NCI-H446 treated with DMSO at 0.1 percent for 48 hours (cell line): Measurements from ENCODE around the gene KLC1.

ENCODE experiments used
- DNase-seq: peaks from one replicate; lab custom pipeline; 2025; lab: John Stamatoyannopoulos, UW

Gene KLC1

GRCh38 chr14:103721334-103722120, 92.5 kb downstream of the KLC1 start:
- no peak for DNase-seq

- no peak for DNase-seq
Observed at GRCh38 chr14:103723748-103724081, 94.7 kb downstream of the KLC1 start.

GRCh38 chr14:103724116-103724515, 95.1 kb downstream of the KLC1 start:
- no peak for DNase-seq

DNA sequence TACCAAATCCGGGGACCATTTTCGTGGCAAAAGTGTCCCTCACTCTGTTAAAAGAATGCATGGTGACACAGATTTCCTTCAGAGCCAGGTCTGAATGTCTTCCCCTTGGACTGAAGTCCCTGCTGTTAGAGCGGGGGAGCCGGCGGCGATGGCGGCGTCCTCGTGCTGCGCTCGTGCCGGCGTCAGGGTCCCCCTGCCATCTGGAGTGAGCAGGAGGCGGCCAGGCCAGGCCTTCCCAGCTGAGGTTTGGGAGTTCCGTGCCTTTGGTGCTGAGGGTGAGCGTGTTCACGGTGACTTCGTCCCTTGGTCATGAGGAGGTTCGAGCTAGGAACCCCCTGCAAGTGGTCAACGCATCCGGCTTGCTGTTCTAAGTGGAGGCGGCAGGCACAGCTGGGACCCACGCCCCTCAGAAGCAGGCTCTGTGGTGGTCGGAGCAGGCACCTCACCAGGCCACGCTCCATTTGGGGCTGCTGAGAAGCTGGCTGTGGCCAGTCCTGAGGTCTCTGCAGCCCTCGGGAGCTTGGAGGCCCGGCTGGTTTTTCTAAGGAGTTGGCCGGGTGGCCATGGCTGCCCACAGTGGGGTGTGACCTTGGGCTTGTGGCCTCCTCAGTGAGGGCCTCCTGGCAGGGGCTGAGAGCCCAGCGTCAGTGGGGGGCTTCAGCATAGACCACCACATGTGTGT, 96.1 kb downstream of the KLC1 start:
- DNase-seq = no peak

GRCh38 chr14:103725739-103726395, 96.9 kb downstream of the KLC1 start:
- no peak for DNase-seq

GRCh38 chr14:103726474-103726873, 97.5 kb downstream of the KLC1 start:
- DNase-seq = no peak

- no peak for DNase-seq
Observed at GRCh38 chr14:103727313-103727980, 98.4 kb downstream of the KLC1 start.

- no peak for DNase-seq
Observed at GRCh38 chr14:103728141-103728540, 99.1 kb downstream of the KLC1 start.

- DNase-seq = no peak
Observed at GRCh38 chr14:103728721-103729120, 99.7 kb downstream of the KLC1 start.

GRCh38 chr14:103729496-103730448, 100.8 kb downstream of the KLC1 start:
- no peak for DNase-seq

- no peak for DNase-seq
Observed at GRCh38 chr14:103730490-103731035, 101.6 kb downstream of the KLC1 start.

DNA sequence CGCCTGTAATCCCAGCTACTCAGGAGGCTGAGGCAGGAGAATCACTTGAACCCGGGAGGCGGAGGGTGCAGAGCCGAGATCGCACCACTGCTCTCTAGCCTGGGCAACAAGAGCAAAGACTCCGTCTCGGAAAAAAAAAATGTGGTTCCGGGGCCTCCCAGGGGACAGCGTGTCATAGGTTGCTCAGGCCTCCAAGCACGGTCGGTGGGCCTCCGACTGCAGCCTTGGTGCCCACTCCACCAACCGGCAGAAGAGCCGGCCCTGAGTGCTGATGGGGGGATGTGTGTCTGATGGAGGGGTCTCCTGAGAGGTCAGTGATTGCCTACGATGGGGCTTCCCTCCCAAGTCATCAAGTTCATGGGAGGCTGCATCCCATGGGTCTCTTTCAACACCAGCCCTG, 102.5 kb downstream of the KLC1 start:
- no peak for DNase-seq

DNA sequence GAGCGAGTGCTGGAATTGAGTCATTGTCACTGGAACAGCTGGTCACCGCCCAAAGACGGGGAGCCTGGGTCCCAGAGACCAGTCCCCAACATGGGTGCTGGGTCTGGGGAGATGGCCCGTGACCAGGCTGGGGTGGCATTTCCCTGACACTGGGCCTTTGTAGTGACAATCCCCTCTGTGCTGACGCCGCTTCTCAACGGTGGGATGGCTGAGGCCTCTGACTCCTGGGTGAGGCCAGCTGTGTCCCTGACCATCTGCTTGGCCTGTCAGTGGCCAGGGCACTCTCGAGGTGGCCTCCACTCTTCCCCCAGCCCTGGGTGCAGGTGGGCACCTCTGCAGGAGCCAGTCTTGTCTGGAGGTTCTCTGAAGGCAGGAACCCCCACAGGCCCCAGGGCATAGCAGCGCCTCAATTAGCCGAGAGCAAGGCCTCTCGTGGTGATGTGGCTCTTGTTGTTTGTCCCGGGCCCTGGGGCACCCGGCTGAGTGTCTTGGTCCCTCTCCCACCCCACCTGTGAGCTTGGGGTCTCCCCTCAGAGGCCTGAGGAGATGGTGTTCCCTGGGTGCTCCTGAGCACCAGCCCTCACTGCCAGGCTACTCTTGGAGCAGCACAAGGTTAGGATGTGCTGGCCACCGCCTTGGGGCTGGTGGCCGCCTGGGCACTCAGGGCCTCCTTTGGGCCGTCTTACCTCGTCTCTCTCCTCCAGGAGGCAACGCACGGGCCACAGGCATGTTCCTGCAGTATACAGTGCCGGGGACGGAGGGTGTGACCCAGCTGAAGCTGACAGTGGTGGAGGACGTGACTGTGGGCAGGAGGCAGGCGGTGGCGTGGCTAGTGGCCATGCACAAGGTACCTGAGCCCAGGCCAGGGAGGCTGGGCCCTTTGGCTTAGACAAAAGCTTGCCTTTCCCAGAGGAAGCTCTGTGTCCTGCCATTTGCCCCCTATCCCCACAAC, 103.2 kb downstream of the KLC1 start:
- no peak for DNase-seq

GRCh38 chr14:103732868-103733620, 104.0 kb downstream of the KLC1 start:
- no peak for DNase-seq

DNA sequence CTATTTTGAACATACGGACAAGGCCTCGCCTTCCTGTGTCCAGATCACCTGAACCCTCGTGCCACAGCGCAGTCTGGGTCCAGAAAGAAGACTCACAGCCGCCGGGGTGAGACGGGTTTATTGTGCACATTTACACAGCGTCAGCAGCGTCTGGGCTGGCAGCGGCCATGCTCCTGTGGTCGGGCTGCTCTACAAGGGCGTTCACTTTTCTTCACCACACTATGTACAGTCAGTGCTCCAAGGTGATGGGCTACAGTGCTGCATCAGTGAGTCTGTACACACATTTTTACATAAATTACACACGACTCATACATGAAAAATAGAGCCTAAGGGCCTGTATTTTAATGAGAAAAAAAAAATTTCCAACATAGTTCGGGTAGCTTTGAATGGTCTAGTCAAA, 104.6 kb downstream of the KLC1 start:
- no peak for DNase-seq

DNA sequence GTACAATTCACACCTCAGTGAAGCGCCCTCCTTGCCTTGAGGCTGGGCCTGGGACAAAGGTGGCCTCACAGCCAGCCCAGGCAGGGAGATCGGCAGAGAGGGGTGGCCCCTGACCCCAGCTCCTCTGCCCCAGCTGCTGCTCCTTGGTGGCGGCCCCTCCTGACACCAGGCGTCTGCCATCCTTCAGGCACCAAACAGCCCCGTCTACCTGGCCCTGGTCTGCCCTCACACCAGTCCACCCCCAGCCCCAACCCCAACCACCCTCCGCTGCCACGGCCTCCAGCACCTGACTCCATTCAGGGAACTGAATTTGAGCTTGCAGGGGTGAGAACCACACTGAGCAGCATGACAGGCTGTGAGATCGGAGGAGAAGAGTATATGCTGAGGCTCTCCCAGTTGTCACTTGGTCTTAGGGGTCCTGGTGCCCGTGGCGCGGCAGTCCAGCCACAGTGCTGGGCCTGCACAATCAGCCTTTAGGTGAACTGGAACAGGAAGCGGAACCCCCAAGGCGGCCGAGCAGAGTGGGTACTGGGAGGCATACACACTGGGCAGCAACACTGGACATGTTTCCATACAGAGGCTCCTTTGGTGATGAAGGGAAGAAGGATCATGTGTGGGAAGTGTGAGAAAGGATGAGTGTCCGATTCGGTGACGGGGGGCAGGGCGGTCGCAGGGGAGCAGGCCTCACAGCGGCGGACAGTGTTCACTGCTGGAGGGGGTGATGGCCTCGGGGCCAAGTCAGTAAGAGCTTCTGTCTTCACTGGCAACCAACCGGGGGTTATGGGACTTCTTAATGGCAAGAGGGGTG, 105.3 kb downstream of the KLC1 start:
- no peak for DNase-seq

GRCh38 chr14:103735022-103735421, 106.0 kb downstream of the KLC1 start:
- DNase-seq = no peak

DNA sequence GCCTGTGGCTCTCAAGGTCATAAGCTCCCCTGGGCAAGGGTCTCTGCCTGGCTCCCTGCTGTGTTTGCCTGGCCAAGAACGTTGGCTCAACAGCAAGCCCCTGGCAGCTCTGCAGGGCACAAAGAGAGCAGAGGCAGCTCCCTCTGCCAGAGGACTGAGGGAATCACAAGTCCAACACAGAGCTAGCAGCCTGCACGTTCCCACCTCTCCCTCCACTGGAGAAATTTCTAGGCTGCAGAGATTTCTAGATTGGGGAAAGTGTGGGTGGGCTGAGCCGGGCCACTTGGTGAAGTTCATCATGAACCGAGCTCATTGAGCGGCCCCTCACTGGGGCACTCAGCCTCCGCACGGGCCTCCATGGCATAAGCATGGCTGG, 106.4 kb downstream of the KLC1 start:
- no peak for DNase-seq
